ENCODE results near the gene ZNF764.
"Not testable (repeated sequence)": the region's sequence is repeated elsewhere in the genome, so short reads cannot be mapped to it uniquely, and the experiment has no call there.

The ZNF764 gene

DNA sequence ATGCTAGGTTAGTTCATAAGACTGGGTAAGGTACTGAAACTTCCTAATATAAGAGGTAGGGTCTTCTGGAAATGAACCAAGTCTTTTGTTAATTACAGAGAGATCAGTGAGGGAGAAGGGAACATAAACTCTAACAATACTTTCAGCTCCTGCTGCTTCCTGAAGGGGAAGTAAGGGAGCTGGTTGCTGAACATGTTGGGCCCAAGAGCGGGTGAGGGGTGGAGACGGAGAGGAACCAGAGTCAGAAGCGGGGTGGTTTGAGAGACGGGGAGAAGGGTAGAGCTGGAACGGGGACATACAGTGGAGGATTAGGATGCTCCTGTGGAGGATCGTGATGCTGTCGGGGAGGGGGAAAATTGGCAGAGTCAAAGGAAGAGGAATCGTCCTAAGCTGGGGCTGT lies 12.1 kb downstream of the ZNF764 start:
- no peak for DNase-seq (ENCODE audit: low read depth)

- no peak for DNase-seq (ENCODE audit: low read depth)
These were observed 15.1 kb downstream of the ZNF764 start for GRCh38 chr16:30543067-30543466.

DNA sequence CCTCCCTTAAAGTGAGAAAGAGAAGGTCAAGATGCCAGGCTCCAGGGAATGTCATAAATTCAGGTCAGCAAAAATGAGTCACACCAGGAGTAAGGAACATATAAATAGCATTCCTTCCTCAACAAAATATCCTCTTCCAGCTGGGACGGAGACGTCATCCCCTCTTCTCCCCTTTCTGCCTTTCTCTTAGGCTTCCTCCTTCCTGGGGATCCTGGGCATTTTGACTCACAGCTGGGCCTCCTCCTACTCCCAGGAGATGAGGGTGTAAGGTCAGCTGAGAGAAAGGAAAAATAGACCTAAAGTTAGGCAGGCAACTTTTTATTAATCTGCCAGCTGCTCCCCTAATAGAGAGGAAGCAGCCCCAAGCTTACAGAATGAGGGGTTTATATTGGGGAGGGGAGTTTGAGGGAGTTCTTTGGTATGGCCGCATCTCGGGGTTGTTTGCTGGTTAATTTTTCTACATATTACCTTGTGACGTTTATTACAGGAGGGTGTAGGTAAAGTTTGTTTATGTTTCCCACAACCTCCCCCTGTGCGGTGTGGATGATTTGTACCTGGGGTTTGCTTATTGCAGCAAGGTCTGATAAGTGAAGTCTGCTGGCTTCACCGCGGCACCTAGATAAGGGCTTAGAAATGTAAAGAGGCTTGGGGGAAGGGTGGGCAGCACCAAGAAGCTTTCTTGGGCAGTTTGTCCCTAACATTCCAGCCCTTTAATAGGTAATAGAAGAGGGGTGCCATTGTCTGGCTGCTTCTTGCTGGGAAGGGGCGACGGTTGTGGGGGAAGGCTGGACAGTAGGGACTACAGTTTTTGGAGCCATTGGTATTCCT lies 16.5 kb downstream of the ZNF764 start:
- no peak for DNase-seq (ENCODE audit: low read depth)

DNA sequence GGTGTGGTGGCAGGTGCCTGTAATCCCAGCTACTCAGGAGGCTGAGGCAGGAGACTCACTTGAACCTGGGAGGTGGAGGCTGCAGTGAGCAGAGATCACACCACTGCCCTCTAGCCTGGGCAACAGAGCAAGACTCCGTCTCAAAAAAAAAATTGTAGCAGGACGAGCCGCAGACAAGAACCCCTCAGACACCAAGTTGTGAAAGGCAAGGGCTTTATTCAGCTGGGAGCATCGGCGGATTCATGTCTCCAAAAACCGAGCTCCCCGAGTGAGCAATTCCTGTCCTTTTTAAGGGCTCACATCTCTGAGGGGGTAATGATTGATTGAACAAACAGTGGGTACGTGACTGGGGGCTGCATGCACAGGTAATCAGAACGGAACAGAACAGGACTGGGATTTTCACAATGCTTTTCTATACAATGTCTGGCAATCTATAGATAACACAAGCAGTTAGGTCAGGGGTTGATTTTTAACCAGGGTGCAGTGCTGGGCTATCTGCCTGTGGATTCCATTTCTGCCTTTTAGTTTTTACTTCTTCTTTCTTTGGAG lies 17.2 kb downstream of the ZNF764 start:
- not testable (repeated sequence) for DNase-seq (ENCODE audit: low read depth)

DNA sequence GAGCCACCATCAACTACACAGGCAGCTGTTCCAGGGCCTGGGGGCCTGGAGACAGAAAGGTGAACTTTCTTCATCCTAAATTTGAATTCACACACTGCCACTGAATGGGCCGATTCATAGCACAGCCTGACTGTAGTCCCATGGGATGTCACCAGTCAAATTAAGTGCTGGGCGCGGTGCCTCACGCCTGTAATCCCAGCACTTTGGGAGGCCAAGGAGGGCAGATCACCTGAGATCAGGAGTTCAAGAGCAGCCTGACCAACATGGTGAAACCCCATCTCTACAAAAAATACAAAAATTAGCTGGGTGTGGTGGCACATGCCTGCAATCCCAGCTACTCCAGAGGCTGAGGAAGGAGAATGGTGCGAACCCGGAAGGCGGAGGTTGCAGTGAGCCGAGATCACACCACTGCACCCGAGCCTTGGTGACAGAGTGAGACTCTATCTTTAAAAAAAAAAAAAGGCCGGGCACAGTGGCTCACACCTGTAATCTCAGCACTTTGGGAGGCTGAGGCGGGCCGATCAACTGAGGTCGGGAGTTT lies 18.1 kb downstream of the ZNF764 start:
- not testable (repeated sequence) for DNase-seq (ENCODE audit: low read depth)

DNA sequence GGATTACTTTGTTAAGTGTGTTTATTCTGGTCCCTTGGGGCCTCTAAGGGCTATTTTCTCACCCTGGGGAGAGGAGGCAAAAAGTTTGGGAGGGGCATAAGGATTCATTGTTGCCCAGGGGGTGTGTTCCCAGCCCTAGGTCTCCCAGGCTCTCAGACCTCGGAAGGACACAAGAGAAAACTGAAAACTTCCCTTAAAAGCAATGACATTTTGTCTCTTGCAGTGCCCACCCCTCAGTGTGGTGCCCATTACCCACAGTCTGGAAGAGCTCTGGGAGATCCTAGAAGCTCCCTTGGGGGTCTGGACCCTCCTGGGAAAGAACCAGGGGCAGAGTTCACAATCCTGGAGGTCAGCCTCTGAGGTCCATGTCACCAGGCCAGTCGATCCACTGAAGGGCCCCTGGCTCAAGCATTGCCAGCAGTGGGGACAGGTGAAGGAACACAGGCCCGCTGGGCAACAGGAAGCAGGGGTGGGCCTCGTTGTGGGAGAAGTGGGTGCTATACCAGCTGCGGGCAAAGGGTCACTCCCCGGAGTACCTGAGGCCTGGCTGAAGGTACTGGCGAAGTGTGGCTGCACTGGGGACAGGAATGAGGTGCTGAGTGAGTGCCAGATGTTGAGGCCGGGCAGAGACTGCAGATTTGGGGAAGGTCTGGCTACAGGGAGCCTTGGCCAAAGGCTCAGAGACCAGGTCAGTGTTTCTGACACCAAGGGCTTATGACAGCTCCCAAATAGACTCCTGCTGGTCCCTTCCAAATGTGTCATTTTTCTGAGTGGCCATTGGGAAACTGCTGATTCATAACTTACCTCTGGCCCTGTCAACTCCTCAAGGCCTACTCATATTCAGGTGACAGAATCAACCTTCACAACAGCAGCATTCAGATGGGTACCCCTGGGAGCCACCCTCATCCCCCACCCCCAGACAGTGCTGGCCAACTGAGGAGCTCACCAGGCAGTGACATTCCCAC lies 18.9 kb downstream of the ZNF764 start:
- DNase-seq (ENCODE audit: low read depth), result no peak

GRCh38 chr16:30536391-30537024 lies 21.7 kb downstream of the ZNF764 start:
- not testable (repeated sequence) for DNase-seq (ENCODE audit: low read depth)

DNA sequence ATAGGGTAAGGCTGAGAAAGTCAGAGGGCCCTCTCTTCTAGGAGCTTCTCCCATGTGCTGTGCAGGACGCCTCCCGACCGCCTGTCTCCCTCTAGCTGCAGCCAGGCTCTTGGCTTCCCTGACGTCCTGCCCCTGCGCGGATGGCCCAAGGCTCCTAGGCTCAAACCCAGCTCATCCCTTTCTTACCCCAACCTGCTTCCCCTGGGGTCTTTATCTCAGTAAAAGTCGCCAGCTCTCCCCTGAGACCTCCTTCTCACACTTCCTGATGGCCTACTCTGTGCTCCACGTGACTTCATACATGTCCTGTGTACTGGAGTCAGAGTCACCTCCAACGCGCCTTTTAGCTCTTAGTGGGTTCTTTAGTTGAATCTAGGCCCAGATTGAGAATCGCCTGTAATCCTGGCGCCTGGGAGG lies 22.4 kb downstream of the ZNF764 start:
- peak; percentile 45 for DNase-seq (ENCODE audit: low read depth)

DNA sequence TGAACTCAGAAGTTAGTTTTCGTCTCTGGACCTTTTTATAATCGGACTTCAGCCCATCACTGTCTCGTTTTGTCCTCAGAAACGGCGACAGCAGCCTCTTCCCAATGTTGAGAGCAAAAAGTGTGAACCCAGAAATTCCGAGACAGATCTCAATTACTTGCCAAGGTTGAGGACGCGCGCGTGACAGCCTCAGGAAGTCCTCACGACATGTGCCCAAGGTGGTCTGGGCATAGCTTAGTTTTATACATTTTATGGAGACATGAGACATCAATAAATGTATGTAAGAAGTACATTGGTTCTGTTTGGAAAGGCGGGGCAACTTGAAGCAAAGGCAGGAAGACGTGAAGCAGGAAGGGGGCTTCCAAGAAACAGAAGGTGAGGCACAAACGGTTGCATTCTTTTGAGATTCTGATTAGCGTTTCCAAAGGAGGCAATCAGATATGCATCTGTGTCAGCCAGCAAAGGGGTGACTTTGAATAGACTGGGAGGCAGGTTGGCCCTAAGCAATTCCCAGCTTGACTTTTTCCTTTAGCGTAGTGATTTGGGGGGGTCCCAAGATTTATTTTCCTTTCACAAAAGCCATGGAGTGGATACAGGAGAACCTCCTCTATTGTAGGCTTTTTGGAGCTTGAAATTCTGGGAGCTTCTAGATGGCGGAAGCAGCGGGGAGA lies 22.9 kb downstream of the ZNF764 start:
- no peak for DNase-seq (ENCODE audit: low read depth)

- DNase-seq (ENCODE audit: low read depth), result peak; percentile 86
These were observed 23.6 kb downstream of the ZNF764 start, which contains the start of gene ZNF747 for GRCh38 chr16:30534368-30535105. TSS of gene ZNF747 (minus strand) at chr16:30534858. CDS start at chr16:30534679, 179 bp downstream.

- DNase-seq (ENCODE audit: low read depth), result no peak
These were observed 24.3 kb downstream of the ZNF764 start for GRCh38 chr16:30533748-30534367.

DNA sequence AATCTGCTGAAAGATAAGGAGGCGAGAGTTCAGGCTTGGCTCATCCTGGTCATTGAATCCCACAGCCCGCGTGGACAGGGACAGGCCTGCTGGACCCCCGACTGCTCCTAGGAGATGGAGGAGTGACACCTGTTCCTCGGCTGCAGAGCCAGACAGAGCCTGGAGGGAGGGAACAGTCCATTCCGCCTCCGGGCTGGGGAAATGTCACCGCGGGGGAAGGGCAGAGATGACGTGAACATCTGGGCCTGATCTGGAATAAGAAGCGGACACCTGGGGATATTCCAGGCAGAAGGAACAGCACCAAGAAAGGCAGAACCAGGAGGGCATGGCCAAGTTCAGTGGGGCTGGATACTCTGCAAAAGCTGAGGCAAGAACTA lies 25.0 kb downstream of the ZNF764 start:
- no peak for DNase-seq (ENCODE audit: low read depth)

DNA sequence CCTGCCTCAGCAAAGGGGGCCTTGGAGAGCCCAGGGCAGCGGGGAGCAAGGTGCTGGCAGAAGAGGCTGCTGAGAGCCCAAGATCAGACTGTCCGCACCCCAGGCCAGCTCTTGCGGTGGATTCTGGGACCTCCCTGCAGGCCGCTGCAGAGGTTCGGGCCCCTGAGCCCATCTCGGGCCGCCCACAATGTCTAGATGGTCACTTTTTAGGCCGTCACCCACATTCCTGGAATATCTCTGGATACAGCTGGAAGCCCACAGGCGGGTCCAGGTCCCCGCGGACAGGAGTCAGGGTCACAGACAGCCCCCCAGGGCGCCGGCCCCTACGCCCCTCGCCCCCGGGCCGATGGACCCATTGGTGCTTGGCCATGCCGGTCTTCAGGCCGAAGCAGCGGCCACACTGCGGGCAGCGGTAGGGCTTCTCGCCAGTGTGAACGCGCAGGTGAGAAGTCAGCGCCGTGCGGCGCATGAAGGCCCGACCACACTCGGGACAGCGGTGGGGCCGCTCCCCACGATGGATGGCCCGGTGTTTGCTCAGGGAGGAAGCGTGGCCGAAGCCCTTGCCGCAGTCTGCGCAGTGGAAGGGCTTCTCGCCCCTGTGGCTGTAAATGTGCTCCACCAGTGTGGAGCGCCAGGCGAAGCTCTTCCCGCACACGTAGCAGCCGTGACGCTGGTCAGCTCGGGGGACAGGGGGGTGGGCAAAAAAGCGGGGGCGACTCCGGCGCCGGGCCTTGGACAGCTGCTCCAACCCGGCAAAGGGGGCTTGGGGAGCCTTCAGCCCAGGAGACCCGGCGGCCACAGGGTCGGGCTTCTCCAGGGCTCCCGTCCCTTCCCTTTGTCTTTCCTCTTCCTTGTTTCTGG lies 25.7 kb downstream of the ZNF764 start:
- DNase-seq (ENCODE audit: low read depth), result no peak

- DNase-seq (ENCODE audit: low read depth), result no peak
These were observed 27.8 kb downstream of the ZNF764 start for GRCh38 chr16:30530163-30531037.

- DNase-seq (ENCODE audit: low read depth), result no peak
These were observed 29.2 kb downstream of the ZNF764 start for GRCh38 chr16:30528799-30529457.

DNA sequence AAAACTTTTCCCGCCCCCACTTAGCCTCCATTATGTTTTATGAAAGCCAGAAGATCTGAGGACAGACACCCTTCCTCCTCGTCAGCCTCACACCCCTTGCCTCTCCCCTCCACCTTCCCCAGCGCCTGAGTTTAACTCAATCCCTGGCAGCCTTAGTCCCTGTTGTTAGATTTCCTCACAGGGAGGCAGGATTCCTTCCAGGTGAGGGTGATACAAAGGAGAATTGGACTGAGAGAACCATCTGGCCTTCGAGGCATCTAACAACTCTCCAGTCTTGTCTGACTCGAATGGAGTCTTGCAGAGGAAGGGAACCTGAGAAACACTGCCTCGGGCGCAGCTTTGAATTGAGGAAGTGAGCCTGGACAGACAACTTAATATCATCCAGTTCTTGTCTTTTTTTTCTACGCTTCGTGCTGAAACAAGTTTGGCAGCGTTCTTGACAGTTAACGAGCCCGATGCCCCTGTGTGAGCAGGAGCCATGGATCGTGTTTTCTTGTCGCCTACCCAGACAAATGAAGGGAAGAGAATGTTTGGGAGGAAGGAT lies 30.5 kb downstream of the ZNF764 start:
- no peak for DNase-seq (ENCODE audit: low read depth)

Data from activated gamma-delta T cell treated with anti-CD3 and anti-CD28 coated beads, Interleukin-2, amount 50 U/mL, for 16 hours (primary cell).